ENCODE data around the gene PATJ.

- TF ChIP-seq ZFP30 (CRISPR knock-in tag; IDR thresholded peaks at IDR 0.05): no peak
- no peak for TF ChIP-seq TOX (CRISPR knock-in tag; IDR thresholded peaks at IDR 0.05; ENCODE audit: borderline replicate concordance)
- no peak for TF ChIP-seq GLIS3 (CRISPR knock-in tag; IDR thresholded peaks at IDR 0.05)
- TF ChIP-seq, protein P1, sequence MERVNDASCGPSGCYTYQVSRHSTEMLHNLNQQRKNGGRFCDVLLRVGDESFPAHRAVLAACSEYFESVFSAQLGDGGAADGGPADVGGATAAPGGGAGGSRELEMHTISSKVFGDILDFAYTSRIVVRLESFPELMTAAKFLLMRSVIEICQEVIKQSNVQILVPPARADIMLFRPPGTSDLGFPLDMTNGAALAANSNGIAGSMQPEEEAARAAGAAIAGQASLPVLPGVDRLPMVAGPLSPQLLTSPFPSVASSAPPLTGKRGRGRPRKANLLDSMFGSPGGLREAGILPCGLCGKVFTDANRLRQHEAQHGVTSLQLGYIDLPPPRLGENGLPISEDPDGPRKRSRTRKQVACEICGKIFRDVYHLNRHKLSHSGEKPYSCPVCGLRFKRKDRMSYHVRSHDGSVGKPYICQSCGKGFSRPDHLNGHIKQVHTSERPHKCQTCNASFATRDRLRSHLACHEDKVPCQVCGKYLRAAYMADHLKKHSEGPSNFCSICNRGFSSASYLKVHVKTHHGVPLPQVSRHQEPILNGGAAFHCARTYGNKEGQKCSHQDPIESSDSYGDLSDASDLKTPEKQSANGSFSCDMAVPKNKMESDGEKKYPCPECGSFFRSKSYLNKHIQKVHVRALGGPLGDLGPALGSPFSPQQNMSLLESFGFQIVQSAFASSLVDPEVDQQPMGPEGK (CRISPR knock-in tag; IDR thresholded peaks at IDR 0.05; ENCODE audit: borderline replicate concordance): no peak
- TF ChIP-seq CREB5 (CRISPR knock-in tag; IDR thresholded peaks at IDR 0.05; ENCODE audit: low read depth): no peak
- TF ChIP-seq SNAI2 (CRISPR knock-in tag; IDR thresholded peaks at IDR 0.05): no peak
- TF ChIP-seq ESRRG (CRISPR knock-in tag; IDR thresholded peaks at IDR 0.05): no peak
- no peak for TF ChIP-seq ISL1 (CRISPR knock-in tag; IDR thresholded peaks at IDR 0.05)
- no peak for TF ChIP-seq TCF4 (CRISPR knock-in tag; IDR thresholded peaks at IDR 0.05; ENCODE audit: borderline replicate concordance)
- TF ChIP-seq, protein P2, sequence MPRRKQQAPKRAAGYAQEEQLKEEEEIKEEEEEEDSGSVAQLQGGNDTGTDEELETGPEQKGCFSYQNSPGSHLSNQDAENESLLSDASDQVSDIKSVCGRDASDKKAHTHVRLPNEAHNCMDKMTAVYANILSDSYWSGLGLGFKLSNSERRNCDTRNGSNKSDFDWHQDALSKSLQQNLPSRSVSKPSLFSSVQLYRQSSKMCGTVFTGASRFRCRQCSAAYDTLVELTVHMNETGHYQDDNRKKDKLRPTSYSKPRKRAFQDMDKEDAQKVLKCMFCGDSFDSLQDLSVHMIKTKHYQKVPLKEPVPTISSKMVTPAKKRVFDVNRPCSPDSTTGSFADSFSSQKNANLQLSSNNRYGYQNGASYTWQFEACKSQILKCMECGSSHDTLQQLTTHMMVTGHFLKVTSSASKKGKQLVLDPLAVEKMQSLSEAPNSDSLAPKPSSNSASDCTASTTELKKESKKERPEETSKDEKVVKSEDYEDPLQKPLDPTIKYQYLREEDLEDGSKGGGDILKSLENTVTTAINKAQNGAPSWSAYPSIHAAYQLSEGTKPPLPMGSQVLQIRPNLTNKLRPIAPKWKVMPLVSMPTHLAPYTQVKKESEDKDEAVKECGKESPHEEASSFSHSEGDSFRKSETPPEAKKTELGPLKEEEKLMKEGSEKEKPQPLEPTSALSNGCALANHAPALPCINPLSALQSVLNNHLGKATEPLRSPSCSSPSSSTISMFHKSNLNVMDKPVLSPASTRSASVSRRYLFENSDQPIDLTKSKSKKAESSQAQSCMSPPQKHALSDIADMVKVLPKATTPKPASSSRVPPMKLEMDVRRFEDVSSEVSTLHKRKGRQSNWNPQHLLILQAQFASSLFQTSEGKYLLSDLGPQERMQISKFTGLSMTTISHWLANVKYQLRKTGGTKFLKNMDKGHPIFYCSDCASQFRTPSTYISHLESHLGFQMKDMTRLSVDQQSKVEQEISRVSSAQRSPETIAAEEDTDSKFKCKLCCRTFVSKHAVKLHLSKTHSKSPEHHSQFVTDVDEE (CRISPR knock-in tag; IDR thresholded peaks at IDR 0.05): no peak
- no peak for TF ChIP-seq ZFP3 (CRISPR knock-in tag; IDR thresholded peaks at IDR 0.05)
Observed at GRCh38 chr1:62139410-62139809, 397.1 kb downstream of the PATJ start.
